GM18873 (cell line): Measurements from ENCODE around the gene FBXO22.

ENCODE experiments used
- ATAC-seq: cut with Tn5 transposase; IDR thresholded peaks from one replicate; pipeline ENCODE4 v1.9.1; 2021; ENCODE audit warnings: mild to moderate bottlenecking, moderate library complexity, moderate number of reproducible peaks; ENCODE audit not compliant: unreplicated experiment, low FRiP score

Gene FBXO22

DNA sequence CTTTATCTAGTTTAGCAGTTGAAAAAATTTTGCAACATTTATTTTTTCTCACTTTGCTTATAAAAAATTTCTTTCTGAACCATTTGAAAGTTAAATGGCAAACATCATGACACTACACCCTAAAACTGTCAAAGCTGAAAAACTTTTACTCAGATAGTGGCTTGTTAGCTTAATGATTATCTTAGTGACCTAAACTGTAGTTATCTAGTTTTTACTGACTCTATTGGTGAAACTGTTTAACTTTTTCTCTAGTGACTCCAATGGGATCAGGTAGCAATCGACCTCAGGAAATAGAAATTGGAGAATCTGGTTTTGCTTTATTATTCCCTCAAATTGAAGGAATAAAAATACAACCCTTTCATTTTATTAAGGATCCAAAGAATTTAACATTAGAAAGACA, 13.3 kb downstream of the FBXO22 start:
- no peak for ATAC-seq

DNA sequence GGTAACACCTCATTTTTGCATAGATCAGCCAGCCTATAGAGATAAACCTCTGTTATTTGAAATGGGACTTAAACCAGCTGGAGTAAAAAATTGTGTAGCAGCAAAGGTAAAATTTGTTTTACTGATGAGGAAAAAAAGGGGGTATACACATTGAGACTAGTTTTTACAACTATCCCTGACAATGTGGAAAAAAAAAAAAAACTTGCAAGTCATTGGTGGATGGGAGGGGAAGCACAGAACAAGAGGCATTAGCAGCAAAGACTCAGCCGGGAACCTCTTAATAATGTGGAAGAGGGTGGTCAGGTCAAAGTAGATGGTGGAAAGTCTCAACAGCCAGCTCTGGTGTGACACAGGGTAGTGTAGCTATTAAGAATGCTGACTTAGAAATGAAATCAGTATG, 14.5 kb downstream of the FBXO22 start:
- no peak for ATAC-seq

DNA sequence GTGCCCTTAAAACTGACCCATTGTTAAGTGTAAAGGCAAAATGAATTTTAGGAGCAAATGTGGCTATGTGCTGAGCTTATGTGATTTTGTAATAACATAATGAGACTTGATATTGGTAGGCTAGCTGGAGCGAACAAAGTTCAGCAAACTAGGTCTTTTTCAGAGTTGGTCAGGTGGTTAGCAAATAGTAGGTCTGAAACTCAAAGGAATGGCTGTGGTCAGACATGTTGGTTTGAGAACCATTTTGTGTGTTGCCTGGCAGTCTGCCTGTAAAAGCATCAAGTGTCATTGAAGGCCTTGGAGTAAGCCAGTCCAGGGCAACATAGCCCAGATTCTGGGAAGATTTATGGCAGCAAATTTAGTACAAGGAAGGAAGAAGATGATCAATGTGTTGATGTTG, 16.4 kb downstream of the FBXO22 start:
- ATAC-seq: no peak

DNA sequence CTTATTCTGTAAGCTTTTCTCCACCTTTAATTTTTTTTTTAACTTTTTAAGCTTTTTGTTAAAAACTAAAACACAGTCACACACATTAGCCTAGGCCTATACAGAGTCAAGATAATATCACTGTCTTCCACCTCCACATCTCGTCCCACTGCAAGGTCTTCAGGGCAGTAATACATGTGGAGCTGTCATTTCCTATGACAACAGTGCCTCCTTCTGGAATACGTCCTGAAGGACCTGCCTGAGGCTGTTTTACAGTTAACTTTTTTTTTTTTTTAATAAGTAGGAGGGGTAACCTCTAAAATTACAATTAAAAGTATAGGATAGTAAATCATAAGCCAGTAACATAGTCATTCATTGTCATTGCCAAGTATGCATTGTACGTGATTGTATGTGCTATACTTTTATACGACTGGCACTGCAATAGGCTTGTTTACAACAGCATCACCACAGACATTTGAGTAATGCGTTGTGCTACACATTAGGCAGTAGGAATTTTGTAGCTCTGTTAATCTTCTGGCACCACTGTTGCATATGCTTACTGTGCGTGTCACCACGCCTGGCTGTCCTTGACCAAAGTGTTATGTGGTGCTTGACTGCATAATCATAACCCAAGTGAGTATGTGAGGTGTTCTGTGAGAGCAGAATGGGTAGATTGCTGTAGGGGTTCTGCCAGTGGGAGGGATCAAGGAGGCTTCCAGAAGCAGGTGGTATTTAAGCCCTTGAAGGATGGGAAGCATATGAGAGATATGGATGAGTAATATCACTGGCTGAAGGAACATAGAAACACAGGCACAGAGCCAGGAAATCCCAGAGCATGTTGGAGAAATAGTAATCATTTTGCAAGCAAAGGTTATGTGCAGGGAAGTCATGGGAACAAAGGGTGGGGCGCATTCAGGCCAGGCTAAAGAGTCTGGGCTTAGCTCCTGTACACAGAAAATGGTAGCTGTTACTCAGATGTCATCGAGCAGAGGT, 18.3 kb downstream of the FBXO22 start:
- ATAC-seq: no peak

DNA sequence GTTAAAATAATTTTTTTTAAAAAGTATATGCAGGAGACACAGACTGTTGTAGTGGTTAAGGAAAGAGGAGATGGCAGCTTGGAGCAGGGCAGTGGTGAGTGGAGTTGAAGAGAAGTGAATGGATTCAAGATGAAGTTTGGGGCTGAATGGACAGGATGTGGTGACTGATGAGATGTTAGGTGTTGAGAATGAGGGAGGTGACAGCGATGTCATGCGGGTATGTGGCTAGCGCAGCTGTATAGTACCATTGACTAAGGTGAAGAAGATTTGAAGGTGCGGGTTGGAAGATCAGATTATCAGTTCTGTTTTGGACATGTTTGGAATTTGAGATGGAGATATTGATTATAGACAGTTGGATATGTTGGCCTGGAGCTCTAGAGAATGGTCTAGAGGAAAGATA, 20.1 kb downstream of the FBXO22 start:
- no peak for ATAC-seq

DNA sequence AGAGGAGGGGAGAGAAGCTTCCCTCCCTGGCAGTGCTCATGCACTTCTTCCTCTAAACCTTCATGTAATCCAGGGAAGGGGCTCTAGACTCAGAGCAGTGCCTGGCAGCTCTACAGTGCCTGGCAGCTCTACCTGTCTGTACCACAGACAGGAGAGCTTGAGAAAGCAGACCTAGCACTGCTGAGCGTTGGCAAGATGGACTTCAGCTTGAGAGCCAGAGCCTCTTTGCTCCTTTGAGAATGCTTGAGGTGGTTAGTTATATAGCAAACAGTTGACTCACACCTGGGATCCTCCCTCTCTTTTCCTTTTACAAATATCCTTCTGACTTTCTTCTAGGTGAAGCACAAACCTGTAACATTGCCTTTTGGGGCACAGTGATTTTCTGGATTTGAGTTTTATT, 20.9 kb downstream of the FBXO22 start:
- ATAC-seq: no peak

DNA sequence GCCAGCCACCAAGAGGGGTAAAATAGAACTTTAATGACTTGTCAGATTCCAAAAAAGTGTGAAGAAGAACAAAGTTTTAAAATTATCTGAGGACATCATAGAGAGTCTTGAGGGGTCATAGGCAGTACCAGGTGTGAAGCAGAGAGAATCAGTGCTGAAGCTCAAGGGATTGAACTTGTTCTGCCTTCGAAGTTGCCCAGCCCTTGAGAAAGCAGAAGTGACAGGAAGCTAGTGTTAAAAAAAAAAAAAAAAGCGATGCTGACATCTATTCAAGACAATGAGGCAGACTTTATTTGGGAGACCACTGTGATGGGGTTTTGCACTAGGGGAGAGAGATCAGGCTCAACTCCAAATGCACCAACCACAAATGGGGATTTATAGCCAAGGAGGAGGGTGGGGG, 21.8 kb downstream of the FBXO22 start:
- no peak for ATAC-seq

DNA sequence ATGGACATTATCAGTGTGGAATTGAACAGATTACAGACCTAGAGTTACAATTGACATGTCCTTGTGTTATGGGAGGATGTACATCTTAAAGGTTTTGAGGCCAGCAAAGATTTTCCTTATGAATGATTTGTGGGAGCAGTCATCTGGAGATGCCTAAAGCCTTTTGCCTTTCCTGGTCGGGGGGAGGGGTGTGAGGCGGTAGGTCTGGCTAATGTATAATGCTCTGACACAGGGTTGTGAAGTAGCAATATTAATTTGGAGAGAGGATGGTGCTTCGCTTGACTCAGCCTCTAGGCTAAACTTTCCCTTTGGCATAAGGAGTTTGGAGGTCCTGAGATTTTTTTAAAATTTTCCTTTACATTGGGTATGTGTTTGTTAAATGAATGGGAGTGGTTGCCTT, 23.3 kb downstream of the FBXO22 start:
- no peak for ATAC-seq

DNA sequence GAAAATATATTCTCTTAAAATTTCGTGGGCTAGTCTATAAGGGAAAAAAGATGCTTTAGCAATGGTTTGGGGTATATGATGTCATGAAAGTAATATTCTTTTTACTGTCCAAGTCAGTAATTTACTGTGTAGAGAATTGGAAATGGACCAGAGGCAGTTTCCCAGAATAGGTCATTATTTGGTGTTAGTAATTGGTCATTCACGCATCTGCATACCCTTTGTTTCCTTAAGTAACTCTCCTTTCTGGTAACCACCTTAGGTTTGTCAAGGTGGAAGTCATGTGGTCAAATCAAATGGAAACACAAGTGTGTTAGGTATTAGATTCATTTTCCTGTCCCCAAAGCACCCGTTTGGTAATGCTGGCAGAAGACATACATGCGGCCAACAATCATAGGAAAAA, 23.9 kb downstream of the FBXO22 start:
- no peak for ATAC-seq

DNA sequence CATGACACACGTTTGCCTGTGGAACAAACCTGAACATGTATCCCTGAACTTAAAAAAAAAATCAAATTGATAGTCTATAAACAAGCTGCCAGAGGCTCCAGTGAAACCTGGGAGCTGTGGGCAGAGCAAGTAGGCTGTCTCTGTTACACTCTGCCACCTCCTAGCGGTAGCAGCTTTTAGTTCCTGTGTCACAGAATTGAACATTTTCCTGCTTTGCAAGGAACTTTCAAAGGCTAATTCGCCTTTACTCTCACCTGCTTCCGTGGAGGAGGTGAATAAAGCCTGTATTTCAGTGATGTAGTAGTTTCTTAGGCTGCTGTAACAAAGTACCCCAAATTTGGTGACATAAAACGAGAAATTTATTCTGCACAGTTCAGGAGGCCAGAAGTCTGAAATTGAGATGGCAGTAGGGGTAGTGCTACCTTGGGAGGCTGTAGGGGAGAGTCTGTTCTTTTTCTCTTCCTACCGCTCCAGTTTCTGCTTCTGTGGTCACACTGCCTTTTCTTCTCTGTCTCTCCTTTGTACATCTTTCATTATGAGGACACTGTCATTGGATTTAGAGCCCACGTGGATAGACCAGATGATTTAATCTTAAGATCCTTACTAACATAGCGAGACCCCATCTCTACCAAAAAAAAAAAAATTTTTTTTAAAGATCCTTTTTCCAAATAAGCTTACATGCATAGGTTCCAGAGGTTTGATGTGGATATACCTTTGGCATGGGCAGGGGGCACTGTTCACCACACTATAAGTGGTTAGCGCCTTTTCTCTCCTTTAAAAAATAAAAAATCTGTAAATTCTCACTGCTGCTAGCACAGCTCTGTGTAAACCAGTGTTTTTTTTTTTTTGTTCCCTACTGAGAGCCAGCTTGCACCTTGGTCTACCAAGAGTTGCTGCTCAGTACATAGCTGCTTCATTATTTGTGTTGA, 25.3 kb downstream of the FBXO22 start:
- ATAC-seq: no peak

DNA sequence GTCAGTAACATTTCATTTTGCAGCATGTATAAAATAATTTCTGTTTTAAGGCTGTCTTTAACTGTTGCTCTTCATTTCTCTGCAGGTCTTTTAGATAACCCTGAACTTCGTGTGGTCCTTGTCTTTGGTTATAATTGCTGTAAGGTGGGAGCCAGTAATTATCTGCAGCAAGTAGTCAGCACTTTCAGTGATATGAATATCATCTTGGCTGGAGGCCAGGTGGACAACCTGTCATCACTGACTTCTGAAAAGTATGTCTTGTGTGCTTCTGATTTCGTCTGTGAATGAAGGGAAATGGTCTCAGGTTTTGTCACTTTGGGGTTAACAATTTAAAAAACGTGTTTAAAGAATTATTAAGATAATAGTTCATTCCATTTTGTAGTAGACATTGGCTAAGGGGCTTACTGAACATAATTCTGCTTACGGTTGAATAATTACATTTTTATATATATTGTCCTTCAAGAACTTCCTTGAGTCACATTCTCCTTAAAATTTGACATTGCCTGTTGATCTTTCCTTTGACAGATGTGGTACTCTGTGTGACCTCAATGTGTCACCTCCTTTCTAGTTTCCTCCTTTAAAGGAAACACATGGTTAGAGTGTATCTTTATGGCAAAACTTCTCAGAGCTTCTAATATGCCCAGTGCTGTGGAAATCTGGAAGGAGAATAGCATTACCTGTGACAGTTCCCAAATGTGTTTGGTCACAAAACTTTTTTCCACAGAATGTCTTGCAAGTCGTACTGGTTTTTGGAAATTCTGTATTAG, 26.3 kb downstream of the FBXO22 start:
- no peak for ATAC-seq

DNA sequence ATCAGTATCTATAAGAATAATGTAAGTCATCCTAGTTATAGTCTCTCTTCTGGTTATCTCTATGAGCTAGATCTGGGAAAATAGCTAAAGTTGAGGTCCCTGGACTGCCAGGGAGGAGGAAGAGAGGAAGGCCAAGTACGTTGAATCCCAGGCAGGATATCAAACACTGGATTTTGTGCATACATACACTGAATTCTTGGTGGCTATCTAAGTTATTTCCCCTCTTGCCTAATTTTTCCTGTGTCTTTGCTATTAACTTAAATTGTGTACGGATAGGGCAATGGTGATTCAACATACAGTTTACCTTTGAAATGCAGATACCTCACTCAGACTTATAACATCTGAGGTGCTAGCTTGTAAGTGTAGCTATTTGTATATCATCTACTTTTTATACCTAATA, 27.2 kb downstream of the FBXO22 start:
- ATAC-seq: no peak

DNA sequence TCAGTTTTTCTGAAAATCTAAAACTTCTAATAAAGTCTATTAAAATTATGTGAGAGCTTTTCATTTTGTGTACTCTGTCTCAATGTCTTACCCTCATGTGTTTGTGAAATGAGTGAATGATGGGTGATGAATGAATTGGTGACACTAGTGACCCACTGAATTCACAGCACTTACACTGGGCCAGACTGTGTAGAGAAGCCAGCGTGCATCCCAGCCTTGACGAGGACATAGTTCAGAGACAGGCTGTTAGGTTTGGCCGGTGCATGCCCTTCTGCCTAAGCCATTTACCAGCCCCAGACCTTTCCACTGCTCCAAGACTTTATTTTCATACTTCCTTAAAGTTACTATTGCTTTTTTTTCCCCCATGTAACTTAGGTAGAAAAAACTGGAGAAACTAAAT, 38.8 kb downstream of the FBXO22 start:
- no peak for ATAC-seq

DNA sequence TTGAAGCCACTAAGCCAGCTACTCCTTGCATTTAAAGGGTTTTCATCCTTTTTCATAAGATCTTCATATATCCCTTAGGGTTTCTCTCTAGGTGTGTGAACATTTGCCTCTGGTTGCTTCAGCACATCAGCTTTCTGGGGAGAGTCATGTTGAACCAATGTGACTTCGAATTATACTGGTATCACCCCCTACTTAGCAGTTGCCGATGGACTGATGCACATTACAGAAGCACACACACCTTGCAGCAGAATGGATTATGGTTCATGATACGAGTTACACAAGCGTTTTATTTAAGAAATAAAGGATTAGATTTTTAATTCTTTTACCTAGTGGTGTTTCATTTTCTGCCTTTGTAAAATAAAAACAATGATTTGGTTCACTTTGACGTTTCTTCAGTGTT, 39.6 kb downstream of the FBXO22 start:
- ATAC-seq: no peak

DNA sequence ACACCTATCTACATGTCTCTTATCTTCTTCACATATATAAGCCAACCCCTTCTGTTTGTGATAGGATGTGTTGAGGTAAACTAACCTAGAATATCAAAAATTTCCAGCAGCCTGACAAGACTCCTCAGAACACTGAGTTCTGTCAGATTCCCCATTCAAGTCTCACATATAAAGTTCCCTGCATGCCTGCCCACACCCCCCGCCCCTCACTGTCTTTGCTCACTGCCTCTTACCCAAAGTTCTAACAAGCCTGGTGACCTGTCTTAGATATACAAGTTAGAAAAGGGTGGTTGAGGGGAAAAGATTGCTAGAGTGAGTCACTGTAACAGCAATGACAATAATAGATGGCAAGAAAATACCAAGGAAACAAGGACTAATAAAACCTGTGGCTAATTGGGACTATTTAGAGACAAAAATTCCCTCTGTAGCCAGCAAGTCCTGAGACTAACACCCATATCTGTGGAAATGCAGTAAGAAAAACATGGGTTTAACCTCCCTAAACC, 40.1 kb downstream of the FBXO22 start:
- ATAC-seq: no peak

DNA sequence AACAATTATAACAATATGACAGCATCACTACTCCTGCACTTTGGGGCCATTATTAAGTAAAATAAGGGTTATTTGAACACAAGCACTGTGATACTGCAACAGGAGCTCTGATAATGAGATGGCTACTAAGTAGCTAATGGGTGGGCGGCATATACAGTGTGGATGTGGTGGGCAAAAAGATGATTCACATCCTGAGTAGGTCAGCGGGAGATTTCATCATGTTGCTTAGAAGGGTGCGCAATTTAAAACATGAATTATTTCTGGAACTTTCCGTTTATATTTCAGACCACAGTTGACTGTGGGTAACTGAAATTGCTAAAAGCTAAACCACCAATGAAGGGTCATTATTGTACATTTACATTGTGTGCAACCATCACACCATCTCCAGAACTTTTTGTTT, 42.3 kb downstream of the FBXO22 start:
- no peak for ATAC-seq

DNA sequence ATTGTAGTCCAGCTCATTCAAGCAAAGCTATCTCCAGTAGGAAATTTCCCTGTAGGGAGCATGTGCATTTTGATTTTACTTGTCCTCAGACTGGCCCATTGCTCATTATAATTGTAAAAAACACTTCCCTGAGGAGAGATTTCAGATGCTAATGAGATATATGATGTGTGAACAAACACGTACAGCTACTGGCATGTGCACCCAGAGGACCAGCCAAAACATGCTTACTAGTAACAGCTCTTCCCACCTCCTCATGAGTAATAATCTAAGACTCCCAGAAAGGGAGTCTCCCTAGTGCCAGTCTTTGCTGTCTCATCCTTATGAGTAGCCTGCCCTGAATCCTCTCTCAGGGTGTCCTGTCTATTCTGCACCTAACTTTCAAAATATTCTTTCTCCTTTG, 43.4 kb downstream of the FBXO22 start:
- ATAC-seq: no peak

DNA sequence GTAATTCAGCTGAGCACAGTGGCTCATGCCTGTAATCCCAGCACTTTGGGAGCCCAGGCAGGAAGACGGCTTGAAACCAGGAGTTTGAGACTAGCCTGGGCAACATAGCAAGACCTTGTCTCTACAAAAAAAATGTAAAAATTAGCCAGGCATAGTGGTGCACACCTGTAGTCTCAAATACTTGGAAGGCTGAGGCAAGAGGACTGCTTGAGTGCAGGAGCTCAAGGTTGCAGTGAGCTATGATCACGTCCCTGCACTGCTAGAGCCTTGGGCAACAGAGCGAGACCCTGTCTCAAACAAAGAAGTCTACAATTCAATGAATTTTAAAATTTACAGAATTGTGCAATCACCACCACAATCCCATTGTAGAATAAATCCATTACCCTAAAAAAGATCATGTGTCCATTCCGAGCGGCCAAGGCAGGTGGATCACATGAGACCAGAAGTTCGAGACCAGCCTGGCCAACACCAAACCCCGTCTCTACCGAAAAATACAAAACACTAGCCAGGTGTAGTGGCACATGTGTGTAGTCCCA, 45.2 kb downstream of the FBXO22 start:
- ATAC-seq: no peak

DNA sequence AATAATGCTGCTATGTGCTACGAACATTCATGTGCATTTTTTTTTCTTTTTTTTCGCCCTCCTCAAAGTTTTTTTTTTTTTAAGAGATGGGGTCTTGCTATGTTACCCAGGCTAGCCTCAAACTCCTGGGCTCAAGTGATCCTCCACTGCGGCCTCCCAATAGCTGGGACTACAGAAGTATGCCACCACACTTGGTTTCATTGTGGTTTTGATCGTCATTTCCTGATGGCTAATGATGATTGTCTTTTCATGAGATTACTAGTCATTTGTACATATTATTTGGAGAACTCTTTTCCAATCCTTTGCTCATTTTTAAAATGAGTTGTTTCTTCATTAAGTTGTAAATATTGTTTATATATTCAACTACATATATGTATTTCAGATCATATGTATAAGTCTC, 48.8 kb downstream of the FBXO22 start:
- no peak for ATAC-seq

DNA sequence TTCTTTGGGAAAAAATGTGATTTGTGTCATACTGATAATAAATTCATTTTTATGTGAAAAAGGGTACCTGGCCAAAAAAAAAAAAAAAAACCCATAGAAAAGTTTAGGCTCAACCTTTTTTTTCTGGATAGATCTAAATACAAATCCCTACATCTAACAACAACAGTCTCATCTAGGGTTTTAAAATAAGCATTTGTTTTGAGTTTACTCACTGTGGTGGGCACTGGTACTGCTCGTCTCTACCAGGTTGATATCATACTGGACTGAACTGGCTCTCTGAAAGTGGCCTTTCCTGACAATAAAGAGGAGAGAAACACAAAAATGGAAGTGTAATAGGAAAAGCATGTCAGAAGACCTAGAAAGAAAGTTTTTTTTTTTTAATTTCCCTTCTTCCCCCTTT, 52.0 kb downstream of the FBXO22 start:
- no peak for ATAC-seq
